Measurements from ENCODE around the gene GIPC2.

Gene GIPC2

DNA sequence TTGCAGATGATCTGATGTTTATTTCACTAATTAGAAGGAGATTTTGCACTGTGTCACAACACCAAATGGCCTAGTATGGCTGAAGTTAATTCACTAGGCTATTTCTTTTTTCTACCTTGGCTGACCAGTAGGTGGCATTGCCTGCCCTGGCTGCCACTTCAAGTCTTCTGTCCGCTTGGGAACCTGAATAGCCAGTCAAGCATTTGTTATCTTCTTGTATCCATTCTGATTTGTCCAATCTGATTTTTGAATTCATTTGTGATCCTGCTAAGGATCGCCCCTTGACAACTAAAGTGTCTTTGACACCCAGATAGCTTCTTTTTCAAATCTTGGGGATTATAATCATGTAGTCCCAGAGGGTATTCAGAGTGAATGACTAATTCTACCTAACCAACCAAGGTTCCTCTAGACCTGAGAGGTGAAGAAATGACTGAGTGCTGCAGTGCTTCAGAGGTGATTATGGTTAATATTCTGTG, 99.4 kb downstream of the GIPC2 start:
- peak; percentile 74 for DNase-seq (ENCODE audit: low spot score)

DNA sequence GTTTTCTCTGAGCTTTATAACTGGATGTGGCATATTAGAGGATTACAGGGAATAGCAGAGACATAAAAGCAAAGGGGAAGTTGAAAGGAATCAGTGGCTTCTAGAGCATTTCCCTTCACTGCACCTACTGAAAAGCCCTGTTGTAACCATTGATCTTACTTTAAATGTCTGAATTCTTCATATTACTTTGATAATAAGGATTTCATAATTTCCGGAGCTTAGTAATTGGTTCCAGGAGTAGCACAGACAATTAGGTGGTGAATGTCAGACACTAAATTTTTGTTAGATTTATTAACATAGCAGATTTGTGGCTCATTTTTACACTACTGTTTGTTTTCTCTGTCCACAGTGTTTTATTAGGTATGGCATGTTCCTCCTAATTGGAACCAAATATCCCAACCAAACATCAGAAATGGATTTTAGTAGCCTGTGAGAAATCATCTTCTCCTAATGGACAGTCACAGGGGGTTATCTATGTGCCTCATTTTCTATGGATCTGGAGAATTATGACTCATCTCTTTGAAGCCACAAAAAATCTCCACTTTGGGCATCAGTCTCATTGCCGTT, 100.5 kb downstream of the GIPC2 start:
- no peak for DNase-seq (ENCODE audit: low spot score)

DNA sequence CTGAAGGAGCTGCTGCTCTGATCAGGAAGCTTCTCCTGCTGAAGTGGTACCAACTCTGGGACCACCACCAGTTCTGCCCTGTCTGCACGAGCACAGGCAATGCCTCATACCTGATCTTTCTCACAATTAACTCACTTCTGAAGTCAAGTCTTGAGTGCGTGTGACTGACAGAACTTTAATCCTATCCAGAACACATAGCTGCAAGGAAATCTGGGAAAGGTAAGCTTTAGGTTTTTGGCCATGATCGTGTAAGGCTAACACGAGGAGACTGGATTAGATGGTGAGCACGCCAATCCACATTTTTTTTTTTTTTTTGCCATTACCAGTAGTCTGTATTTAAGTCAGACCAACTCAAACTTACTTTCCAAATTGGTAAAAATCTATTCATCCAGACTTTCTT, 101.3 kb downstream of the GIPC2 start:
- DNase-seq (ENCODE audit: low spot score): no peak

GRCh38 chr1:78153092-78153736, 107.4 kb downstream of the GIPC2 start:
- no peak for DNase-seq (ENCODE audit: low spot score)

DNA sequence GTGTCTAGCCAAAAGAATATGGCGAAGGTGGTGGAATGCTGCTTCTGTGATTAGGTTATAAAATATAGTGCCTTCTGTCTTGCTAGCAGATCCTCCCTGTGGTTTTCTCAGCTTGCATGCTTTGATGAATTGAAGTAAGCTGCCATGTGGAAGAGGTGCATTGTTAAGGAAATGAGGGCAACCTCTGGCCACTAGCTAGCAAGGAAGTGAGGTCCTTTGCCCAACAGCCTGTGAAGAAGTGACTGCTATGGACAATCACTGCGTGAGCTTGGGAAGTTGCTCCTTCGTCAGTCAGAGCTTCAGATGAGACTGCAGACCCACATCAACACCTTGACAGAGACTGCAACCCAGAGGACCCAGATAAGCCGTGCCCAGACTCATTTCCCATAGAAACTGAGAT, 109.4 kb downstream of the GIPC2 start:
- no peak for DNase-seq (ENCODE audit: low spot score)

DNA sequence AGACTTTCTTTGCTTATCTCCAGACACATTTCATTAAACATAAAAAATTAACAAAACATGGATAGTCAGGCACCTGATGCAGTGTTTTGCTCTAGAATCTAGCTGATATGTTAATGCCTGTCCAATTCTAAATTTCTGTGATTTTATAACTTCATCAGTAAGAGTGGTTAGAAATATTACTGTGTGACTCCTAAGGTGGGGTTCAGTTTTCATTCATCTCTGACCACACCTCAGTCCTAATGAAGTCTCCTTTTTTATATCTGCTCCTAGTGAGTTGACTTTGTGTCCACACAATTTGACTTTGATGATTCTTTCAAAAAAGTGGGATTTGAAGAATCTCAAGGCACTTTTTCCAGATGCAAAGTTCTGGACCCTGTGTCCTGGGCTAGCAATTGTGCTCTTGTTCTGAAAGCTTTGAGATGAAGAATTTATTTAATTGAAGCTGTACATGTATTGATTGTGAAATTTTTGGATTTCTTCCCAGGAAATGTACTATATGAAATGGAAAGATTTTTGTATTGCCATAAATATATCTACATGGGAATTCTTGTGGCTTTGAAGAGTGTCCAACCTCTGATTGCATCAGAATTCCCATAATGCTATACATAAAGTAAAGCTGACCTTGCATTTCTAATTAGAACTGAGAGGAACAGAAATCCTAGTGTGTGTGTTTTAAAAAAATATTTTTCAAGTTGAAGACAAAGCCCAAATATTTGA, 111.2 kb downstream of the GIPC2 start:
- DNase-seq (ENCODE audit: low spot score): no peak

DNA sequence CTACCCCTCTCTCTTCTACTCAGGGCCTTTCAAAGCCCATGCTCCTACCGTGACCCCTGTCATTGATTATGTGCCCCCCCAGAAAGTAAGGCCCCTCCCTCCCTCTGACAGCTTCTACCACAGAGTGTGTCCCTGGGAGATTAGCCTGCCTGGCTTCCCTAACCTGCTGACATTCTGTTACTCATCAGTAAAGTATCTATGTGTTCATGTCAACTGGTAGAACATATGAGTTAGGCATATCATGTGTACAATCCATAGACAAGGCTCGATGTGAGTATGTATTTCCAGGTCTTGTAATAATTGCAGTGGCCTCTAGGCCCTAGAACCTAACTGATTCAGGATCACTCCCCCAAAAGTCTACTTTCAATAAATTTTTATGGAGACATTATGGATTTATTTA, 120.0 kb downstream of the GIPC2 start:
- DNase-seq (ENCODE audit: low spot score): no peak

GRCh38 chr1:78168306-78168705, 122.5 kb downstream of the GIPC2 start:
- DNase-seq (ENCODE audit: low spot score): no peak

- DNase-seq (ENCODE audit: low spot score): no peak
These were observed 125.1 kb downstream of the GIPC2 start for GRCh38 chr1:78170859-78171258.

DNA sequence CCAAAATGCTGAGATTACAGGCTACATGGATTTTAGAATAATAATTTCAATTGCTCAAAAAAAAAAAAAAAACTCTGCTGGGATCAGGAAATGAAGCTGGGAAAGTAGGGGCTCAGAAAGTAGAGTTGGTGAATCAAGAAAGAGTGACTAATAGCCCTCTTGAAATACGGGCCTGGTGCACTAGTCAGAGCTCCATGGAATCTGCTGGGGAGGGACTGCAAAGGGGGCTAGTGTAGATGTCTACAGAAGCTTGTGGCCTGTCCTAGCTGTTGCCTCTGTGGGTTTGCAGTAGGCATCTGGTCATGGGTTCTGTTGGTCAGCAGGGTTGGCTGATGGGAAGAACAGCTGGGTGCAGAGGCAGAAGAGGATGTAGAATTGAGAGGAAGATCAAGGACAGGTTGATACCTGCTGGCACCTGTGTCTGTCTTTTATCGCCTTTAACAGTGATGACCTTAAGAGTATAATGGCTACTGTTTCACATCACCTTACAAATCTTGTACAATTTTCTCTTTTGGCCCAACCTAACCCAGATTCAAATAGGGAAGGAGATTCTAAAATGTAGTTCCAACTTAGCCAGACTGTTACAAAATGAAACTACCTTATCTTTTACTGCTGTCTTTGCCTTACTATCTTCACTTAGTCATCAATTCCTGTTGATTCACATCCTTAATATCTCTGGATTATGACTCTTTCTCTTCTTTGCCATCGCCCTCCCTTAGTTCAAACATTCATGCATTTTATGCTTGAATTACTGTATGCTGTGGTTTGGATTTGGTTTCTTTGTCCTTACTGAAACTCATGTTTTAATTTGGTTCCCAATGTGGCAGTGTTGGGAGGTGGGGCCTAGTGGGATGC, 126.2 kb downstream of the GIPC2 start:
- DNase-seq (ENCODE audit: low spot score): no peak

DNA sequence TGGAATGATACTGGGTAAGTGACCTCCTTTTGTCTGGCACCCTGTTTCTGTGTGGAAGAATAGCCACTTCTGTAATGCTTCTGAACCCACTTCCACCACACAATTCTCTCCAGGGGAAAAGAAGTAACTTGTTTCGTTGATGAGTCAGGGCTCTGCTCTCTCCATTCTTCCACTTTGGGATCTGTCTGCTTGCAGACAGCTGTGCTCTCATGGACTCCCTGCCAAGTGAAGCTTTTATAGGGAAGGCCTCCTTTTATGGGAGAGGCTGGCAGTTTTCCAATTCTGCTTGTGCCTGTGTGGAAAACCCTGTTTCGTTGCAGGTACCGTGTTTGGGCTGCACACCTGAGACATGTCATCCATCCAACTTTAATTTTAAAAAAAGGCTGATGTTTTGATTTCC, 130.7 kb downstream of the GIPC2 start:
- DNase-seq (ENCODE audit: low spot score): no peak

- no peak for DNase-seq (ENCODE audit: low spot score)
These were observed 132.0 kb downstream of the GIPC2 start for GRCh38 chr1:78177708-78178270.

DNA sequence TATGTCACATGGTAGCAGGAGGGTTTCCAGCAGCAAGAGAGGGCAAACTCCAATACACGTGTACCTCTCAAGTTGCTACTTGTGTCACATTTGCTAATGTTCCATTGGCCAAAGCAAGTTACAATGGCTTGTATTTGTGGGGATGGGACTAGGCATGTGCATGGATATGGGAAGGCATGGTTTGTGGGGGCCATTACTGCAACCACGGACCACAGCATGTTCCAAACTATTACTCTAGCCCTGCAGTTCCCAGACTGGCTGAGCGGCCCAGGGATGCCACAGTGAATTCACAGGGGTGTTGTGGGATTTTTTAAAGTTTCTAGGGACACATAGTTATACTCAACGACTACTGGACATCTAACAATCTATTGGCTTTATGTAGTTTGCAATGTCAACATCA, 133.1 kb downstream of the GIPC2 start:
- DNase-seq (ENCODE audit: low spot score): no peak

- DNase-seq (ENCODE audit: low spot score): no peak
These were observed 138.8 kb downstream of the GIPC2 start for GRCh38 chr1:78184460-78185072.

Data from NAMALWA (cell line).